NB4 (cell line): ENCODE measurements around the gene NTM.

Source experiments
- DNase-seq: peaks from one replicate; pipeline ENCODE4 v3.0.0; 2010; ENCODE audit warnings: low read depth
- H3K4me3 ChIP-seq: one replicate; pipeline ENCODE4 v1.5.1; 2011; ENCODE audit warnings: mild to moderate bottlenecking, low read depth, low read length, moderate library complexity
- MYC ChIP-seq: IDR thresholded peaks from 2 replicates; pipeline ENCODE4 v1.6.1; 2011; ENCODE audit warnings: low read depth, low read length
- POLR2A ChIP-seq: IDR thresholded peaks from 2 replicates; pipeline ENCODE4 v1.6.1; 2011; ENCODE audit warnings: mild to moderate bottlenecking; ENCODE audit not compliant: insufficient read length; ENCODE audit errors: extremely low read depth
- TF ChIP-seq, protein P1 (sequence below): IDR thresholded peaks from one replicate; pipeline ENCODE4 v1.5.1; 2012; ENCODE audit warnings: low read depth, low read length
- TF ChIP-seq, protein P2 (sequence below): IDR thresholded peaks from 2 replicates; pipeline ENCODE4 v1.6.1; 2011; ENCODE audit warnings: low read depth, low read length

Gene NTM

DNA sequence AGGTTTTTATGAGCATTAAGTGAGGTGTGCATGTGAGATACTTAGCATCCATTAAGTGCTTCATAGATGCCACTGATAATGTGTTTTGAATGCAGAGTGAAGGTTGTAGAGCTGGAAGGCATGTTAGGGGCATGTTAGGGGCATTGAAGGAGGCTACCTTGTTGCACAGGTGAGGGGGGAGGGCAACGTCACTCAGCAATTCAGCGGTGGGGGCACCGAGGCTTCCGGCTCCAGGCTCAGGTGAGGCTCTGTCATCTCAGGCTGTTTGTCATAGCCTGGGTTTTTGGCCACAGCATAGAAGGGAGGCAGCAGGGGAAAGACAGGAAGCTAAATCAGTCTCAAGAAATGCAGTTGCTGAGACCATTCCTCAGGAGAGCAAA lies 299.0 kb downstream of the NTM start:
- H3K4me3 ChIP-seq, result no peak overlapping the region
- TF ChIP-seq, protein P1, sequence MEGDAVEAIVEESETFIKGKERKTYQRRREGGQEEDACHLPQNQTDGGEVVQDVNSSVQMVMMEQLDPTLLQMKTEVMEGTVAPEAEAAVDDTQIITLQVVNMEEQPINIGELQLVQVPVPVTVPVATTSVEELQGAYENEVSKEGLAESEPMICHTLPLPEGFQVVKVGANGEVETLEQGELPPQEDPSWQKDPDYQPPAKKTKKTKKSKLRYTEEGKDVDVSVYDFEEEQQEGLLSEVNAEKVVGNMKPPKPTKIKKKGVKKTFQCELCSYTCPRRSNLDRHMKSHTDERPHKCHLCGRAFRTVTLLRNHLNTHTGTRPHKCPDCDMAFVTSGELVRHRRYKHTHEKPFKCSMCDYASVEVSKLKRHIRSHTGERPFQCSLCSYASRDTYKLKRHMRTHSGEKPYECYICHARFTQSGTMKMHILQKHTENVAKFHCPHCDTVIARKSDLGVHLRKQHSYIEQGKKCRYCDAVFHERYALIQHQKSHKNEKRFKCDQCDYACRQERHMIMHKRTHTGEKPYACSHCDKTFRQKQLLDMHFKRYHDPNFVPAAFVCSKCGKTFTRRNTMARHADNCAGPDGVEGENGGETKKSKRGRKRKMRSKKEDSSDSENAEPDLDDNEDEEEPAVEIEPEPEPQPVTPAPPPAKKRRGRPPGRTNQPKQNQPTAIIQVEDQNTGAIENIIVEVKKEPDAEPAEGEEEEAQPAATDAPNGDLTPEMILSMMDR, result no peak
- no peak for TF ChIP-seq POLR2A
- TF ChIP-seq, protein P2, sequence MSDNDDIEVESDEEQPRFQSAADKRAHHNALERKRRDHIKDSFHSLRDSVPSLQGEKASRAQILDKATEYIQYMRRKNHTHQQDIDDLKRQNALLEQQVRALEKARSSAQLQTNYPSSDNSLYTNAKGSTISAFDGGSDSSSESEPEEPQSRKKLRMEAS, result no peak
- TF ChIP-seq MYC, result no peak
- no peak for DNase-seq

DNA sequence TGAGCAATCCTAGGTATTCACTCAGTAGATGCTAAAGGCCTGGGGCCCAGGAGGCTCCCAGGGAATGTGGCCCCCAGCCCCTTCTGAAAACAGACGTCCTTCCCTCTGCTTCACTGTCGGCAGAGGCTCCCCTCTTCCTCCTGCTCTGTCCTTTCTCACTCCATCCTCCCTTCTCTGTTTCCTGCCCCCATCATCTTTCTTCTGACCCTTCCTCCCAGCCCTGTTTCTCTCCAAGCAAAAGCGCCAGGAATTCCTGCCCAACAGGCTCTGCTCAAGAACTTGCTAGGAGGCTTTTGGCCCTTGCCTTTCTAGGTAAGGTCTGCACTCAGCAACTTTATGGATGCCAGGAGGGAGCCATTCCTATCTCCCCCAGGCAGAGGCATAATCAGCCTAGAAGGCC lies 300.5 kb downstream of the NTM start:
- TF ChIP-seq MYC, result no peak
- TF ChIP-seq POLR2A, result no peak
- TF ChIP-seq, protein P2, result no peak
- TF ChIP-seq, protein P1, result no peak
- no peak for DNase-seq

DNA sequence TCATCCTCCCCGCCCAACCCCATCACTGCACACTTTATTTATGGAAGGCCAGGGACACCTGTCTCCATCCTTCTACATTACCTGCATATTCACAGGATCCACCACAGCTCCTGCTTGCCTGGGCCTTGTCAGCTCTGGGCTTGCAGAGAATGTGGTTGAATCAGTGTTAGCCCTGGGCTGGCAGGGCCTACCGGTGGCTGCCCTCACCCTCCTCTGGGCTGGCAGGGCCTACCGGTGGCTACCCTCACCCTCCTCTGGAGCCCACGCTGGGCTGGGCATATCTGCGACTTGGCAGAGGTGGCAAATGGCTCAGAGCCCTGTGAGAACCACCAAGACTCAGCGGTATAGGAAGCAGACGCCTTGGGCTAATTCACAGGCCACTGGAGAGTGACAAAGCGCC lies 300.9 kb downstream of the NTM start:
- no peak overlapping the region for H3K4me3 ChIP-seq
- TF ChIP-seq, protein P1, result no peak
- TF ChIP-seq POLR2A, result no peak
- TF ChIP-seq MYC, result no peak
- TF ChIP-seq, protein P2, result no peak
- no peak for DNase-seq

More for the DNA sequence above, 300.5 kb downstream of the NTM start:
- H3K4me3 ChIP-seq, result no peak overlapping the region

DNA sequence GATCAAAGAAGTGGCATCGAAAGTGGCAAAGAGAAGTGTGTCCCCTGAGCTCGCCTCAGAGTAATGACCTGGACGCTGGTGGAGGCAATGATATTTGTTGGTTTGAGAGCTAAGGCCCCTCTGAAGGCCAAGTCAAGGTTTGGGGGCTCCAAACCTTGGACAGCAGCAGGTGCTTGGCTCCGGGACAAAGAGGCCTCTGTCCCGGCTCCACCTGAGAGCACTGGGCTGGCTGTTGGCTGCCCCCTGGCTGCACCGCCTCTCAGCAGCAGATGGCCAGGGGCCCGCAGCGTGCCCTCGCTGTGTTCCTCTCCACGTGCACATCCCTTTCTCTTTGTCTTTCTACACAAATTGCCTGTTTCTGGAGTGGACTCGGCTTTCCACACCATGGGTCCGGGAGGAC lies 301.3 kb downstream of the NTM start:
- TF ChIP-seq, protein P1, result no peak
- TF ChIP-seq POLR2A, result no peak
- TF ChIP-seq, protein P2, result no peak
- no peak for TF ChIP-seq MYC
- no peak for DNase-seq
- no peak overlapping the region for H3K4me3 ChIP-seq

DNA sequence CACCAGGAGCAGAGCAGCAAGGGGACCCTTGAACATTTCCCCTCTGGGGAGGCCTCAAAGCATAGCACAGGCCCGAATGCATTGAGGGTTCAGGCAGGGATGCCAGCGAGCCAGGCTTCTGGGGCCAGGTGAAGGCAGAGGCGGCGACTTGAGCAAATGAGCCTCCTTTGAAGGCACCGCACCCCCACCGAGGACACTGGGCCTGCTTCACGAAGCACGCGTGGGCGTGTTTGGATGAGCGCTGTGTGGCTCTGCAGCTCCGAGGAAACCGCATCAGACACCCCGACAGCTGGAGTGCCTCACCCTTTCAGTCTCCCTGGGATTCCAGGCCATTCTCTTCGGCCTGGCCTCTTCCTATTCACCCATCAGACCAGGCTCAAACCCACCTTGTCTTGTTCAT lies 301.8 kb downstream of the NTM start:
- DNase-seq, result no peak
- TF ChIP-seq MYC, result no peak
- TF ChIP-seq, protein P2, result no peak
- no peak for TF ChIP-seq POLR2A
- TF ChIP-seq, protein P1, result no peak
- H3K4me3 ChIP-seq, result no peak overlapping the region
